GM18498 (cell line): ENCODE data around the gene CPD.

Experiments
- ATAC-seq: cut with Tn5 transposase; IDR thresholded peaks from one replicate; pipeline ENCODE4 v1.9.1; 2021; ENCODE audit warnings: mild to moderate bottlenecking, moderate library complexity; ENCODE audit not compliant: unreplicated experiment

CPD gene

GRCh38 chr17:30352240-30352814 lies 26.4 kb upstream of the CPD start:
- no peak for ATAC-seq

DNA sequence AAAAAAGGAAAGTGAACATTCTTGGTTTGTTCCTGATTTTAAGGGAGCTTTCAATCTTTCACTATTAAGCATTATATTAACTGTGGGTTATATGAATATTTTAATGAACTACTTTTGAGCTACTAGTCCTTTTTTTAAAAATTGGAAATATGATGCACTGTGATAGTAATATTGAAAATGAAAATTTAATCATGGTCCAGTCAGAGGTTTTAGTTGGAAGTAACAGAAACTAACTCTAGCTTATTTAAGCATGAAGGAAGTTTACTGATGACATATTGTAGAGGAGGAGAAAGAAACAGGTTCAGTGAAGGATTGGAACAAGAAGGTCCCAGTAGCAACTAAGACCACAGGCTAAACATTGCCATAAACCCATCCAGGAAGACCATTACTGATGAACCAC lies 24.0 kb upstream of the CPD start:
- no peak for ATAC-seq

DNA sequence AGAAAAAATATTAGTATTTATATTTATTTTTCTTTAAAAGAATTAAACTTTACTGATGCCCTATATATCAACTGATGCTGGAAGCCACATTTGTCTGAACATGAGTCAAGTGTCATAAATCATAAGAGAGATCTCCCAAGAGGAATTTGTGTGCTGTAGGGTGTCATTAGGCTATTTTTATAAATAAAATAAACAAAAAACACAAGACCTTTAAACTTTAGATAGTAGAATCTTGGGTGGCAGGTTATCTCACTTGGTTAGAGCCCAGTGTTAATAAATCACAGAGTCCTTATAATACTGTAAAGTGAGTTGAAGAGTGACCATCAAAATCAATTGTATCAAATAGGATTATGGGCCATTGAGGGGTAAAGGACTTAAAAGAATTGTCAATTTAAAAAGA lies 21.3 kb upstream of the CPD start:
- no peak for ATAC-seq

GRCh38 chr17:30358055-30358760 lies 20.5 kb upstream of the CPD start:
- ATAC-seq, result no peak

GRCh38 chr17:30360086-30360808 lies 18.5 kb upstream of the CPD start:
- ATAC-seq, result no peak

DNA sequence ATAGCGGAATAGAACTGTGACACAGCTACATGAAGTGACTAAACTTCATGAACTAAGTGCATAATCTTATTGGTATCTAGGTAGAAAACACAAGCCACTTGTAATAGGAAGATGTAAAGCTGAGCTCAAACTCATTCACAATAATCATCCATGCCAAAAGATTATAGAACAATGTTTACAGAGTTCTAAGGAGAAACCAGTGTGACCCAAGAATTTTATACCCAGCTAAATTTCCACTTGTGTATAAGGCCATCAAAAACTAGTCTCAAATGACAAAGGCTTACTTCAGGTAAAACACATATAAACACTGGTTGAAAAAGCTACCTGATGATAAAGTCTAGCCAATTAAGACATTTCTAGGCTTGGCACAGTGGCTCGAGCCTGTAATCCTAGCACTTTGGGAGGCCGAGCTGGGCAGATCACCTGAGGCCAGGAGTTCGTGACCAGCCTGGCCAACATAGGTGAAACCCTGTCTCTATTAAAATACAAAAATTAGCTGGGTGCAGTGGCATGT lies 16.9 kb upstream of the CPD start:
- ATAC-seq, result no peak

DNA sequence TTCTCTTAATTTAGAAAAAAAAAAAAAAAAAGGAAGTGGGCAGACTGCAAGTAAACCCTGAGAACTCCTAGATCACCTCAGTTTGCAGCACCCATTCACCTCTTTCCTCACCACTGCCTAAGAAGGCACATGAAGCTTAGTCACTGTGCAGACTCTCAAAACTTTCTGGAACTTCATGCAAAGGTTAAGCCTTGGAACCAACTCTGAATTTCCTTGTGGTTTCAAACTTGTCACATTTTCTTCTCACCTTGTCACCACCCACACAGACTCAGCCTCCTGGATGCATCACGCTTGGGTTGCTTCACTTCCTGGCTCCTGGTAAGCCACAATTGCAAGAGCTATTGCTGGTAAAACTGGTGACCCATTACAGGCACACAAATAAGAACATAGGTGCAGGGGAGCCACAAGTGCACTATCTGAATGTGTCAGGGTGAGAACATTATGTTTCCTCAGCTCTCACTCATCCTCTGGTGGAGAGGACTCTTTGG lies 15.0 kb upstream of the CPD start:
- ATAC-seq, result peak; percentile 87

DNA sequence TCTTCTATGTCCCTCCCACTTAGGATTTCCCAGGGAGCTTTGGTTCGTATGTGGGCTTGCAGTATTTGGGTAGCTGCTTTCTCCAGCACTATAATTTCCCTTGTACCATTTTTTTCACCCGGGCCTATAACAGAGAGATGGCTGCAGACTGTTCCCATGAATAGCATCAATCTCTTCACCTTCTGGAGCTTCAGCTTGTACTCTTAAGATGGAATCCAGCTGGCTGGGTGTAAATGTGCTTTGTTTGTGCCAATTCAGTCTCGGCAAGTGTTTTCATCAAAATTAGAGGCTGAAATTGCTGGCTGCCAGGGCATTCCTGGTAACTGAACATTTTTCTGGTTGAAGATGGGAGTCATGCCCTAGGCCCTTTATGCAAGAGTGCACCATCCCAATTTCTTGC lies 12.2 kb upstream of the CPD start:
- ATAC-seq, result no peak

DNA sequence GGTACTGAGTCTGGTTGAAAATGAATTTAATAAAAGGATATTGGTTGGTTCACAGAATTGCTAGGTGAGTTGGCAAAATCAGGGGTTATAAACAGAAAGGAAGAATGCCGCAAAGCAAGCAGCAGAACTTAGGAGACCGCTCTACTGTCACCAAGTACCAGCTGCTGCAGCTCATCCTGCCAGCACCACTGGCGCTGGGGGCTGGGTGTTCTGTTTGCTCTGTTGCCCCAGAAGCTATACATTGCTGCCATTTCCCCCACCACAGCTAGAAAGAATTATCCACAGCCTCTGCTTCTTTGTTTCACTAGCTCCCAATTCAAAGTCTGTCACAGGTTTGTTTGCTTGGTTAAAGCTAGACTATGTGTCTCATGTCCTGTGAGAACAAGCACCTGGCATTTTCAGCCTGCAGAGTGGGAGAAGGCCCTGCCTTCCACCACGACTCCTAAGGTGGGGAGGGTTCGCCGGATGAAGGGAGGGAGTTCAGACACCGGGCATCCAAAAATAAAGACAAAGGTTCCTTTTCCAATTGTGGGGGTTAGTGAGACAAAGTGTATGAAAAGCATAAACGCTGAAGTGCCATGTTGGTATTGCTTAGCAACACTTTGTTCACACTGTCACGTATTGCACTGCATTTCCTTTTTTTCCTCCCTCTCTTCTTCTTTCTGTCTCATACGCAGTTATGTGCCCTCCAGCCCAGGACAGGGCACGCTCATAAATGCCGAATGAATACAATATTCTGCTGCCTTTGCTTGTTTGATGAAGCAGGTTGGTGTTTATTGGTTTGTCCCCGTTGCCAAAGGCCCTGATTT lies 9.6 kb upstream of the CPD start:
- ATAC-seq, result no peak

- ATAC-seq, result no peak
These were observed 8.7 kb upstream of the CPD start for GRCh38 chr17:30369995-30370394.

DNA sequence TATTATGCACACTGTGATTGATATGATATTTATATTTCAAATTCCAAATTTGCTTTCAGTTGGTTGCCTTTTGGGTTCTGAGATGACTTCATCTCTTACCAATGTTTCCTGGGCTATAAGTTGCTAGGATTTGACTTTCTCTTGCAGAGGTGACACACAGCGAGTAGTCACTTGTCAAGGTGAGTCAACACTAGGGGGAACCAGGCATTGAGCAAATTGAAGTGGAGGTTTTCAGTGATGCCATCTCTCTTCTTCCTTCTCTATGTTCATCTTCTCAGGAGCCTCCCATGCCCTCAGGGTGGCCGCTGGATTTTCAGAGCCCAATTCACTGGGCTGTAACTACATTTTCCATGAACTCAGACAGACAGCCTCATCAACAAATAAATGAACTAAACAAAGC lies 6.0 kb upstream of the CPD start:
- ATAC-seq, result no peak

DNA sequence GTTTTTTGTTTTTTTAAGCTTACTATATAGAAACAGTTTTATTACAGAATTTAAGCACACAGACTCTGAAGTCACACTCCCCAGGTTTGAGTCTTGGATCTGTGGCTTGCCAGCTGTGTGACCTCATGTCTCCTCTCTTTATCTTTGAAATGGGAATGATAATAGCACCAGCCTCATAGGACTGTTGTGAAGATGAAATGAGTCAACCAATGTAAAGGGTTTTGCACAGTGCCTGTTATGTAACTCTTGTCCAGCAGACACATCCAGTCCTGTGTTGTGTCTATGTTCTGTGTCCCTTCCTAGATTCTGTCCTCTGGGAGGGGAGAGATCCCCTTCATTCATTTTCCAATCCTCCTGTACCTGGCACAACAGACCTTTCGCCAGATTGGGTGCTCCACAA lies 3.1 kb upstream of the CPD start:
- no peak for ATAC-seq

DNA sequence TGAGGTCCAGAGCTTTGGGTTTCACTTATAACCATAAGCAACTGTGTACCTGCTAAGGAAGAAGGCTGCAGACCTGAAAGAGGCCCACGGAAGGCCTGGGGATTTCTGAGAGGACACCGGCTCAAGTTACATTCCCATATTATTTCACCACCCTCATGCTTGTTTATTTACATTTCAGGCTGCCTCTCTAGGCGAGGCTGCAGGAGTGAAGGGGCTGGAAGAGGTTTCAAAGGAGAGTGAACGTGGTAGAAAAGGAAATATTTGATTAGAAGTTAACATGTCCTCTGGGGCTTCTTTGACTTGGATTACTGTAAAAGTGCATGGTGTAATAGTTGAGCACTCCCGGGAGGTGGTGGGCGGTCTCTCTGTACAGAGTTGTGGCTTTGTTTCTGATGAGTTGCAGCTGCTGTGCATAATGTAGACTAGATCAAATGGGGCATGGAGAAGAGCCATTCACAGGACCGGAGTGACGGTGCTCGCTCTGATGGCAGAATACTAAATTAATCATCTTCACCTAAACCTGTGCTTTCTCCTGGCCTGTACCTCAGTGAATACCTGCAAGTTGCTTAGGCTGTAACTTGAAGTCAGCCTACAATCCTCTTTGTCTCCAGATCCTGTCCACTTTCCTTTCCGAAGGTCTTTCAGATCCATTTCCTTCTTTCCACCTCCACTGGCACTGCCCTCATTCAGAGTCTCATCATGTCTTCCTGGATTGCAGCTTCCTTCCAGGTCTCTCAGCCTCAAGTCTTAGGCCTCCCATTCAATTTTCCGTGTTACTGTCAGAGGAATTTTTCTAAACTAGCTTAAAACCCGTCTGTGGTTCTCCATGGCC lies 1.9 kb upstream of the CPD start:
- no peak for ATAC-seq

- no peak for ATAC-seq
These were observed 1.0 kb upstream of the CPD start for GRCh38 chr17:30377574-30378240.

- ATAC-seq, result no peak
These were observed 394 bp upstream of the CPD start for GRCh38 chr17:30378241-30378824.

DNA sequence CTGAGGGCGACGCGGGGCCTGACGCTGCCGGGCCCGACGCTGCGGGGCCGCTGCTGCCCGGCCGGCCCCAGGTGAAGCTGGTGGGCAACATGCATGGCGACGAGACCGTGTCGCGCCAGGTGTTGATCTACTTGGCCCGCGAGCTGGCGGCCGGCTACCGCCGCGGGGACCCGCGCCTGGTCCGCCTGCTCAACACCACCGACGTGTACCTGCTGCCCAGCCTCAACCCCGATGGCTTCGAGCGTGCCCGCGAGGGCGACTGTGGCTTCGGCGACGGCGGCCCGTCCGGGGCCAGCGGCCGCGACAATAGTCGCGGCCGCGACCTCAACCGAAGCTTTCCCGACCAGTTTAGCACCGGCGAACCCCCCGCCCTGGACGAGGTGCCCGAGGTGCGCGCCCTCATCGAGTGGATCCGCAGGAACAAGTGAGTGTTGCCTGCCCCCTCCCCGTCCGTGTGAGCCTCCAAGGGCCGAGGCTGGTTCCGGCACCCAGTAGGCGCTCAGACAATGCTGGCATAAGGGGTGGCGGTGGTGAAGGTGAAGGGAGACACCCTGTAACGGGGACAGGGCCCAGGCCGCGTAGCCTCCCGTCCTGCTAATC lies 676 bp downstream of the CPD start:
- peak; percentile 10 for ATAC-seq

GRCh38 chr17:30379903-30380381 lies 1.2 kb downstream of the CPD start:
- peak; percentile 27 for ATAC-seq

- no peak for ATAC-seq
These were observed 2.1 kb downstream of the CPD start for GRCh38 chr17:30380643-30381339.
